GM19395 (cell line): ENCODE results near the gene RGS1.

Source experiments
- ATAC-seq: cut with Tn5 transposase; IDR thresholded peaks from one replicate; pipeline ENCODE4 v1.9.1; 2021; ENCODE audit warnings: mild to moderate bottlenecking, moderate library complexity; ENCODE audit not compliant: unreplicated experiment

Gene RGS1

GRCh38 chr1:192610112-192610889, 34.7 kb downstream of the RGS1 start:
- ATAC-seq = no peak

GRCh38 chr1:192615055-192615454, 39.5 kb downstream of the RGS1 start:
- ATAC-seq = peak; percentile 68

DNA sequence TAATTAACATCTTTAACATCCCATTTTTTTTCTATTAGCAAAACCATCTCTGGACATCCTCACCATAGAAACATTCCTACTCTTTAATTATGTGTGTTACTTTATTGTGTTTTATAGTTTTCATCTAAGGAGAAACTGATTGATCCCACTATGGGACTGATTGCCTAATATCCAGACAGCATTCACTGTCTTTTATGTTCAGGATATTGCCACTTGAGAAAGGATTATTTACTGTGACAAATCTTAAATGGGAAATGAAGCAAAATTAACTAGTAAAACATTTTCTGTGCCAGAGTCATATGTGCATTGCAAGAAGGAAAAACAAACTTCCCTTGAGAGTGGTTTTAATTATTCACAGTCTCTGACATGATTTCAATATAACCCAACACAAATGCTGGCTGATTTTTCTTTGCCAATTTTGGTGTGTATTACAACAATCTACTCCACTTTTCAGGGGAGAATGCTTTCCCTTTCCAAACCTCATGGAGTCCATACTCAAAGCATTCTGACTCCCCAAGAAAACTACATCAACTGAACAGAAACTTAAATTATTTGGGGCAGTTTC, 44.6 kb downstream of the RGS1 start:
- no peak for ATAC-seq

GRCh38 chr1:192626366-192627179, 51.0 kb downstream of the RGS1 start:
- peak; percentile 87 for ATAC-seq

DNA sequence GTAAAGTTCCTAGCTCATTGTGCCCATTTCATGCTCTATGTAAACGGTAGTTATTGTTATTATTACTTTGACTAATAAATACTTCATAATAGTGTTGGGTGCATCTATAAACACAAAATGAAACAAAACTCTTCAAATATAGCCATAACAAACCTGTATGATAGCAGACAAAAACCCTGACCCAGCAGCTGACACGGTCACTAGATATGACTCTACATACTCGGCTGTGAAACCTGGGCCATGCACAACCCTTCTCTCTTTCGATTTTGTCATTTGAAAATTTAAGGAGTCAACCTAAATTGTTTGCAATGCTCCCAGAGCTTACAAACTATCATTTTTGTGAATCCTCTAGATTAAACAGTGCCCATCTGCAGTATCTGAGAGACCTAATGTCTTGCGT, 52.3 kb downstream of the RGS1 start:
- ATAC-seq = no peak

- ATAC-seq = no peak
Measured at GRCh38 chr1:192628396-192629057, 53.0 kb downstream of the RGS1 start.

DNA sequence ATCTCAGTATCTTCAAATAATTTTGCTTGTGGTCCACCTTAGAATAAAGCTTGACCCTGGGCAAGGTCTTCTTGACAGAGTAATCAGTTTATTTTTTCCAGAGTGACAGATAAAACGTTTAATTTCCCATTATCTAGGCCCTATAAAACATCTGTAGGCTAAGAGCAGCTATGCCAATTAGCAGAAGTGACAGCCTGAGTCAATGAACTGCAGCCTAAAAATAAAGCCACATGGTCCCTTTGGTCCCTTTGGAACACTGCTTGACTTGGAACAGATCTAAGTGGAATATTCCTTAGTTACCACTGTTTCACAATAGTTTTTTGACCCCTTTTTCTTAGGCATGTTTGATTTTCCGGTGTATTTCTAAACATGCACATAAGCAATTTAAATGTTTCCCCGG, 54.0 kb downstream of the RGS1 start:
- no peak for ATAC-seq
